Activated T-cell treated with anti-CD3 and anti-CD28 coated beads, Interleukin-2, amount 50 U/mL, for 1 hour (primary cell): ENCODE results near the gene PELI1.

ENCODE experiments used
- DNase-seq: peaks from one replicate; pipeline ENCODE4 v3.0.0-alpha.2; 2020

Gene PELI1

GRCh38 chr2:64151476-64151875 is 7.3 kb upstream of the PELI1 start:
- no peak for DNase-seq

- no peak for DNase-seq
Observed at GRCh38 chr2:64145714-64146113, 1.5 kb upstream of the PELI1 start.

- no peak for DNase-seq
Observed at GRCh38 chr2:64145119-64145518, 899 bp upstream of the PELI1 start.

GRCh38 chr2:64143169-64144056 is 807 bp downstream of the PELI1 start:
- DNase-seq, result peak; percentile 63

- no peak for DNase-seq
Observed at GRCh38 chr2:64142741-64143168, 1.5 kb downstream of the PELI1 start.

- DNase-seq, result no peak
Observed at GRCh38 chr2:64141674-64142405, 2.4 kb downstream of the PELI1 start.

- DNase-seq, result no peak
Observed at GRCh38 chr2:64140665-64141200, 3.5 kb downstream of the PELI1 start.

GRCh38 chr2:64139956-64140355 is 4.3 kb downstream of the PELI1 start:
- no peak for DNase-seq

- DNase-seq, result no peak
Observed at GRCh38 chr2:64137996-64138395, 6.2 kb downstream of the PELI1 start.

GRCh38 chr2:64137567-64137966 is 6.7 kb downstream of the PELI1 start:
- no peak for DNase-seq

GRCh38 chr2:64135421-64135820 is 8.8 kb downstream of the PELI1 start:
- DNase-seq, result no peak

- DNase-seq, result no peak
Observed at GRCh38 chr2:64134813-64135212, 9.4 kb downstream of the PELI1 start.

- DNase-seq, result no peak
Observed at GRCh38 chr2:64133828-64134227, 10.4 kb downstream of the PELI1 start.

- no peak for DNase-seq
Observed at GRCh38 chr2:64133354-64133753, 10.9 kb downstream of the PELI1 start.

- no peak for DNase-seq
Observed at GRCh38 chr2:64130333-64130732, 13.9 kb downstream of the PELI1 start.

- no peak for DNase-seq
Observed at GRCh38 chr2:64128943-64129391, 15.3 kb downstream of the PELI1 start.

GRCh38 chr2:64128406-64128805 is 15.8 kb downstream of the PELI1 start:
- DNase-seq, result no peak

GRCh38 chr2:64127119-64127518 is 17.1 kb downstream of the PELI1 start:
- no peak for DNase-seq

- DNase-seq, result no peak
Observed at GRCh38 chr2:64126601-64127000, 17.6 kb downstream of the PELI1 start.

GRCh38 chr2:64124571-64124970 is 19.6 kb downstream of the PELI1 start:
- DNase-seq, result no peak

GRCh38 chr2:64124168-64124567 is 20.1 kb downstream of the PELI1 start:
- no peak for DNase-seq

GRCh38 chr2:64123740-64124139 is 20.5 kb downstream of the PELI1 start:
- DNase-seq, result no peak

GRCh38 chr2:64122358-64122757 is 21.9 kb downstream of the PELI1 start:
- no peak for DNase-seq

GRCh38 chr2:64120928-64121327 is 23.3 kb downstream of the PELI1 start:
- no peak for DNase-seq
